Measurements from ENCODE around the gene ESR2.

GRCh38 chr14:64115401-64115800, 178.8 kb downstream of the ESR2 start:
- TF ChIP-seq POLR2A (IDR thresholded peaks at IDR 0.05; ENCODE audit: low read length) (no peak), GATA1 (IDR thresholded peaks at IDR 0.05; ENCODE audit: low read depth, low read length) (no peak)

Measured in erythroblast (primary cell).